Natural killer cell (primary cell): ENCODE results near the gene BDNF. TPM values are rescaled to one million over a fixed set of nuclear protein-coding genes. Genes with fewer than 3 reads are reported as not detected.

Experiments
- ATAC-seq, 3 donors: fragments of 150-1000 bp in 2 of 3; fragments of 200-7000 bp in 1 of 3; cut with Tn5 transposase; 1 replicate in 1 of 3; 2 replicates in 2 of 3; pipeline ENCODE4 v1.10.0; 2021; ENCODE audit warnings: mild to moderate bottlenecking in 2 of 3, moderate library complexity in 2 of 3
- DNase-seq, 2 donors: peaks; one replicate each; pipeline versions ENCODE4 v3.0.0 to v3.0.0-alpha.2; 2013 to 2021; ENCODE audit warnings: mixed read lengths in 1 of 2
- H3K27ac ChIP-seq: one replicate; pipeline ENCODE4 v1.5.1; 2013; ENCODE audit warnings: mild to moderate bottlenecking, low read length
- H3K27me3 ChIP-seq: one replicate; pipeline ENCODE4 v1.6.1; 2013; ENCODE audit warnings: low read length; ENCODE audit not compliant: control insufficient read depth, insufficient read depth
- H3K36me3 ChIP-seq: one replicate; pipeline ENCODE4 v1.6.1; 2013; ENCODE audit warnings: low read length; ENCODE audit not compliant: control insufficient read depth, insufficient read depth
- H3K4me1 ChIP-seq: one replicate; pipeline ENCODE4 v1.6.1; 2013; ENCODE audit warnings: low read length; ENCODE audit not compliant: control insufficient read depth, insufficient read depth
- H3K4me3 ChIP-seq: one replicate; pipeline ENCODE4 v1.5.1; 2013; ENCODE audit warnings: low read length
- H3K9me3 ChIP-seq: one replicate; pipeline ENCODE4 v1.6.1; 2013; ENCODE audit warnings: low read length; ENCODE audit not compliant: control insufficient read depth, insufficient read depth
- H3K27ac Mint-ChIP-seq, 2 donors: one replicate each; pipeline ENCODE4 v1.8.0; 2022; ENCODE audit warnings: mild to moderate bottlenecking in 2 of 2, mixed read lengths in 2 of 2, moderate library complexity in 1 of 2
- H3K27me3 Mint-ChIP-seq, 2 donors: one replicate each; pipeline ENCODE4 v1.8.0; 2022; ENCODE audit warnings: low read depth in 2 of 2, mixed read lengths in 2 of 2
- H3K36me3 Mint-ChIP-seq: one replicate; pipeline ENCODE4 v1.8.0; 2022; ENCODE audit warnings: mixed read lengths
- H3K4me1 Mint-ChIP-seq, 2 donors: one replicate each; pipeline ENCODE4 v1.8.0; 2022; ENCODE audit warnings: mixed read lengths in 2 of 2
- H3K4me3 Mint-ChIP-seq: one replicate; pipeline ENCODE4 v1.8.0; 2022; ENCODE audit warnings: mild to moderate bottlenecking, moderate library complexity, mixed read lengths
- H3K9me3 Mint-ChIP-seq, 2 donors: one replicate each; pipeline ENCODE4 v1.8.0; 2022; ENCODE audit warnings: mixed read lengths in 2 of 2
- WGBS: methylation state at CpG from one replicate; pipeline ENCODE4 v1.1.7; 2013; ENCODE audit warnings: missing lambda C conversion rate; ENCODE audit not compliant: insufficient coverage; 5-methylcytosine and 5-hydroxymethylcytosine counted together
- intact Hi-C: fragments of 100-400 bp; cut with micrococcal nuclease; formaldehyde crosslinking; loops from one replicate; pipeline ENCODE4 v1.14.2; 2022
- total RNA-seq, 4 donors: library from RNA; stranded (reverse); fragments of 120-200 nt in 1 of 4; gene quantifications; one replicate each; pipeline versions ENCODE4 v1.2.3 to v1.2.4, GENCODE V29; 2013 to 2022
- TF ChIP-seq, protein P1 (sequence below): fragments of 200-600 bp; IDR thresholded peaks from one replicate; pipeline ENCODE4 v1.8.0; 2022; ENCODE audit warnings: antibody characterized with exemption

BDNF gene
- total RNA-seq, 3 donors from 2014 or later (not counting 1 experiment from before 2014, with no cell fraction given) = not detected

DNA sequence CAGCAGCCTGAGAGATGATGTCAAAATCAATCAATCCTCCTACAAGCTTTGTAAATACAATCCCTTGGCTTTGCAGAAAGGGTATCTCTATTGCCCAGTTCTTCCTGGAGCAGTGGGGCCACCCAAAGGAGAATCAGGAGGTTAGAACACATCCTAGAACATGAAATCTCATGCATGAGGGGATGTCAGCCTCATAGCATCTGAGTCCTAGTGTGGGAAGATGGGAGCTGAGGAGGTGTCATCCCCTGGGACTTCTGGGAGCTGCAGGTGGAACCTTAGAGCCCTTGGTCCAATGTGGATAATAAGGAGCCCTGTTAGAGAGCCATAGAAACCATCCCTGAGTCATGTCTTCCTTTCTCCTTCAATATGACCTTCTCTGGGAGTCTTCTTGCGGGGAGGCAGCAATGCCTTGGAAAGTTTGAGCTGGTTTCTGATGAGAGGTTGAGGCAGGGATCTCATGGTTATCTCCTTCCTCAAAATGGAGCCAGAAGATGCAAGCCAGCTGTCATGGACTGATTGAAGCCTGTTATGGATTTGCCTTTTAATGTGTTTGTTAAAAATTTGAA is 74.8 kb downstream of the BDNF start:
- TF ChIP-seq, protein P1, sequence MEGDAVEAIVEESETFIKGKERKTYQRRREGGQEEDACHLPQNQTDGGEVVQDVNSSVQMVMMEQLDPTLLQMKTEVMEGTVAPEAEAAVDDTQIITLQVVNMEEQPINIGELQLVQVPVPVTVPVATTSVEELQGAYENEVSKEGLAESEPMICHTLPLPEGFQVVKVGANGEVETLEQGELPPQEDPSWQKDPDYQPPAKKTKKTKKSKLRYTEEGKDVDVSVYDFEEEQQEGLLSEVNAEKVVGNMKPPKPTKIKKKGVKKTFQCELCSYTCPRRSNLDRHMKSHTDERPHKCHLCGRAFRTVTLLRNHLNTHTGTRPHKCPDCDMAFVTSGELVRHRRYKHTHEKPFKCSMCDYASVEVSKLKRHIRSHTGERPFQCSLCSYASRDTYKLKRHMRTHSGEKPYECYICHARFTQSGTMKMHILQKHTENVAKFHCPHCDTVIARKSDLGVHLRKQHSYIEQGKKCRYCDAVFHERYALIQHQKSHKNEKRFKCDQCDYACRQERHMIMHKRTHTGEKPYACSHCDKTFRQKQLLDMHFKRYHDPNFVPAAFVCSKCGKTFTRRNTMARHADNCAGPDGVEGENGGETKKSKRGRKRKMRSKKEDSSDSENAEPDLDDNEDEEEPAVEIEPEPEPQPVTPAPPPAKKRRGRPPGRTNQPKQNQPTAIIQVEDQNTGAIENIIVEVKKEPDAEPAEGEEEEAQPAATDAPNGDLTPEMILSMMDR = no peak
- Mint-ChIP-seq H3K27me3 (no peaks in the 10 kb centered on the region), H3K36me3 (no peaks in the 10 kb centered on the region), H3K9me3 (peaks cover 10 to 12% of the 10 kb centered on the region in 2 donors), H3K4me3 (no peak overlapping the region), H3K4me1 (no peaks in the 10 kb centered on the region), H3K27ac (no peak overlapping the region)
- no peak overlapping the region for H3K27ac ChIP-seq
- no peaks in the 10 kb centered on the region for H3K9me3 ChIP-seq
- 50% methylated on average over 1 of the region's 1 CpG for WGBS
- no peak overlapping the region for H3K4me3 ChIP-seq
- intact Hi-C loops = no loop called here
- ATAC-seq (no peak), DNase-seq (no peak)
- H3K36me3 ChIP-seq = no peaks in the 10 kb centered on the region
- H3K4me1 ChIP-seq = no peaks in the 10 kb centered on the region
- H3K27me3 ChIP-seq = no peaks in the 10 kb centered on the region

DNA sequence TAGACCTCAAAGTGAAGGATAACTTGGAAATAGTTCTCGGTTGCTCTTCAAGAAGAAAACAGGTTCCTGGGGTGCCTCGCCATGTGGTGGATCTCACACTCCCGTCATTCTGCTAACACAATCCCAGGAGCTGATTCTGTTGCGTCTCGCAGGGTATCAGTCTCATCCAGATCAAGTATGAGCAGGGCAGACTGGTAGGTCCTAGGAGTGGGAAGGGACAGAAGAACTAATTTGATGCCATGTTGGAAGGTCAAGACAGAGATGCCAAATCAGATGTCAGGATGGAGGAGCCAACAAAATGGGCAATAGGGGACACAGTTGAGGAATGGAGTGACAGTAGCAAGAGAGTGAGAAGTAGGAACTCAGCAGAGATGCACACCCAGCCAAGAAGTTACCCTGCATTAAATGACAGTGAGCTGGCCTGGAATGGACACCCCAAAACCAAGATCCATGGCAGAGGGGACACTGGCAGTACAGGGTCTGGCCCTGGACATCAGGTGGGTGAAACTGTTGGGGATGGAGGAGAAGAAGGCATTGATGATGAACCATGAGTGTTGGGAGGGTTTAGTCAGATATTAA is 76.2 kb downstream of the BDNF start:
- no peaks in the 10 kb centered on the region for H3K9me3 ChIP-seq
- H3K4me3 Mint-ChIP-seq = no peak overlapping the region
- no peak overlapping the region for H3K4me3 ChIP-seq
- no peaks in the 10 kb centered on the region for H3K36me3 ChIP-seq
- ATAC-seq (no peak), DNase-seq (no peak)
- no peak overlapping the region for H3K27ac ChIP-seq
- H3K27me3 Mint-ChIP-seq = no peaks in the 10 kb centered on the region
- intact Hi-C loops = no loop called here
- H3K36me3 Mint-ChIP-seq = no peaks in the 10 kb centered on the region
- H3K4me1 Mint-ChIP-seq = no peaks in the 10 kb centered on the region
- no peaks in the 10 kb centered on the region for H3K4me1 ChIP-seq
- H3K27me3 ChIP-seq = no peaks in the 10 kb centered on the region
- peaks cover 8 to 10% of the 10 kb centered on the region in 2 donors for H3K9me3 Mint-ChIP-seq
- TF ChIP-seq, protein P1 = no peak
- 82% methylated on average over 5 of the region's 5 CpGs for WGBS
- H3K27ac Mint-ChIP-seq = no peak overlapping the region

DNA sequence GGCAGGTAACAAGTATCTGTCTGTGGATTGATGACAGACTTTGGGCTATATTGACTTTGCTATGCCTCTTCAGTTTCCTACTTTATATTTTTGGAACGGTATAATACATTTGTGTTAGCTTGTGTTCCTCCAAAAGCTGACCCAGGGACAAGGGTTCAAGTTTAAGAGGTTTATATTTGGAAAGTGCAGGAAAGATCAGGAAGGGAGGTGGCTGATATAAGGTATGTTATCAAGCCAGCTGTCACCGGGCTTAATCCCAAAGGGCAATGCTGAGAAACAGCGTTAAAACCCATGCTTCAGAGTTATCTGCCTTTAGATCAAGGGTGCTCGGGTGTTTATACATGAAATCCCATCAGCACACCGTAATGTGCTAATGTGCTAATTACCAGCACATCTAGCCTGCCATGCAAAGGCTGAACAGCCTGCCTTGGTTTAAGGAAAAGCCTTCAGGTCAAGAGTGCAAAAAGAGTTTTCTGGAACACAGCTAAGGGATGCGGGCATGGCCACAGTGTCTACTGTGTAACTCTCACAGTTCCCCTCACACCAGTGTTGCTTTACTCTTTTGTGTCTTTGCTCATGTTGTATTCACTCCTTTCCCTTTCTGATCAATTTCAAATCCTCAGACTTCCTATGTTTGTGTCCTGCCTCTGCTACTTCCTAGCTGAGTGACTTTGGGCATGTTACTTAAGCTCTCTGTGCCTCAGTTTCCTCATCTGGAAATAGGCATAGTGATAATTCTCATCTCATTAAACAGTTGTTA is 77.5 kb downstream of the BDNF start:
- no peaks in the 10 kb centered on the region for H3K36me3 ChIP-seq
- DNase-seq = no peak
- no peak overlapping the region for H3K27ac ChIP-seq
- intact Hi-C loops = no loop called here
- no peaks in the 10 kb centered on the region for H3K27me3 Mint-ChIP-seq
- H3K36me3 Mint-ChIP-seq = no peaks in the 10 kb centered on the region
- ATAC-seq = no peak
- H3K27me3 ChIP-seq = no peaks in the 10 kb centered on the region
- H3K27ac Mint-ChIP-seq = no peak overlapping the region
- 94% methylated on average over 6 of the region's 6 CpGs for WGBS
- no peak overlapping the region for H3K4me3 Mint-ChIP-seq
- no peaks in the 10 kb centered on the region for H3K4me1 Mint-ChIP-seq
- H3K4me3 ChIP-seq = no peak overlapping the region
- no peaks in the 10 kb centered on the region for H3K4me1 ChIP-seq
- peaks cover 7 to 8% of the 10 kb centered on the region in 2 donors for H3K9me3 Mint-ChIP-seq
- TF ChIP-seq, protein P1 = no peak
- H3K9me3 ChIP-seq = no peaks in the 10 kb centered on the region
